Stimulated activated CD4-positive, alpha-beta T cell treated with anti-CD3 and anti-CD28 coated beads, Interleukin-12 subunit alpha, Interleukin-12 subunit beta, amount 100 ng/mL, for 24 hours (primary cell): Measurements from ENCODE around the gene MAOB.
"Not testable (repeated sequence)": the region's sequence is repeated elsewhere in the genome, so short reads cannot be mapped to it uniquely, and the experiment has no call there.

Experiments
- DNase-seq, 2 experiments: peaks; one replicate each; pipeline ENCODE4 v3.0.0-alpha.2; 2020; ENCODE audit warnings: low read depth in 2 of 2

Gene MAOB

DNA sequence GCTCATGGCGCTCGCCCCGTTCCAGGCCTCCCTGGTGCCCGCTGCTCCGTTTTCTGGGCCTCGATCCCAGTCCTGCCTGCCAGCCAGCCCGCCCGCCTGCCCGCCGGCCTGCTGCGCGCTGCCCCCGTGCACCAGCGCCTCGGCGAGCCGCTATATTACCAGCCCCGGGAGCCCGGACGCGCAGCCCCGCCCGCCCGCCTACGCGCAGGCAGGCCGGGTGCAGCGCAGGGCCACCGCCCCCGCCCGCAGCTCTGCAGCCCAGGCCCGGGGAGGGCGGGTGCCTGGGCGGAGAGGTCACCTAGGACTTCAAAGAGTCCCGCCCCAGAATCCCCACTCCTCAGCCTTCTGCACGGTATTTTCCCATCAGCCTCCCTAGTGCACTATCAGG, at the start of gene MAOB:
TSS of gene MAOB (minus strand) at position 157 of the 388 bp plus-strand sequence. CDS start at position 6, 151 bp downstream.
- no peak for DNase-seq

DNA sequence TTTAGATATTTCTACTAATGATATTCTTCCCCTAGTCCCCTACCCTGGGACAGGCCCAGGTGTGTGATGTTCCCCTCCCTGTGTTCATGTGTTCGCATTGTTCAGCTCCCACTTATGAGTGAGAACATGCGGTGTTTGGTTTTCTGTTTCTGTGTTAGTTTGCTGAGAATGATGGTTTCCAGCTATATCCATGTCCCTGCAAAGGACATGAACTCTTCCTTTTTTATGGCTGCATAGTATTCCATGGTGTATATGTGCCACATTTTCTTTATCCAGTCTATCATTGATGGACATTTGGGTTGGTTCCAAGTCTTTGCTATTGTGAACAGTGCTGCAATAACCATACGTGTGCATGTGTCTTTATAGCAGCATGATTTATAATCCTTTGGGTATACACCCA, 39.8 kb upstream of the MAOB start:
- not testable (repeated sequence) for DNase-seq

DNA sequence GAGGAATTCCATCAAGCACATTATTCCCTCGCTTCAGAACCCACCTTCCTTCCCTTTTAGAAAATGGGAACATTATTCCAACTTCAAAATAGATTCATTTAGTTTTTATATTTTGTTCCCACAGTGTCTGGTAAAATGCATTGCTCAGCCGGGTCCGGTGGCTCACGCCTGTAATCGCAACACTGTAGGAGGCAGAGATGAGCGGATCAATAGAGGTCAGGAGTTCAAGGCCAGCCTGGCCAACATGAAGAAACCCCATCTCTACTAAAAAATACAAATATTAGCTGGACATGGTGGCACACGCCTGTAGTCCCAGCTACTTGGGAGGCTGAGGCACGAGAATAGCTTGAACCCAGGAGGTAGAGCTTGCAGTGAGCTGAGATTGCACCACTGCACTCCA, 28.5 kb upstream of the MAOB start:
- not testable (repeated sequence) for DNase-seq

DNA sequence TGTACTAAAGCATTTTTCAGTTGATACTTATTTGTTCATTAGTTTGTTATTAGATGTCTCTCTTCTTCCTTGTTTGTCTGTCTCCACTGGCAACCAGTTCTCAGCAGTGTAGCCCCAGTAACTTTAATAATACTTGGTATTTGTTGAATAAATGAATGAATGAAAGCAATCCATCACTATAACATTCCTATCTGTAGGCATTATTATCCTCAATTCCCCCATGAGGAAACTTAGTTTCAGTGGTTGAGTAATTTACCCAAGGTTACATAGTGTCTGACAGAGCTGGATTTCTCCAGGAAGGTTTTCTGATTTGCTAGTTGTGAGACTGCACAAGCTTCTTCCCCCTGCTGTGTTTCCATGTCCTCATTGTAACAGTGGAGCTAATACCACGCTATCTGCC, 27.8 kb upstream of the MAOB start:
- no peak for DNase-seq

DNA sequence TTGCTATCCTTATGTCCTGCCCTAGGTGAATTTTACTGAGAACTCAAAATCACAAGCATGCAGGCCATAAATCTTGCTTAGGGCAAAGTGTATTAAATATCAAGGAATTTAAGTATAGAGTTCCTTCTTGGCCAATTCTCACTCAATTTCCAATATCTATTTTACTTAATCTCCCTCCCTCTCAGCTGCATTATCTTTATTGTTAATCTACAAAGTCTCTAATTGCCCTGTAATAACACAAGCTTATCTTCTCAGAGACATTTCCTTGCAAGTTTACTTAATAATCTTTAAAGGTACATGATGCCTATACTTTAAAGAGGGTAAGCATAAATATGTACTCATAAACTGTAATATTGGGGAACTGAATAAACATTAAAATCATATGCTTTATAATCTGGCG, 26.9 kb upstream of the MAOB start:
- DNase-seq = no peak

DNA sequence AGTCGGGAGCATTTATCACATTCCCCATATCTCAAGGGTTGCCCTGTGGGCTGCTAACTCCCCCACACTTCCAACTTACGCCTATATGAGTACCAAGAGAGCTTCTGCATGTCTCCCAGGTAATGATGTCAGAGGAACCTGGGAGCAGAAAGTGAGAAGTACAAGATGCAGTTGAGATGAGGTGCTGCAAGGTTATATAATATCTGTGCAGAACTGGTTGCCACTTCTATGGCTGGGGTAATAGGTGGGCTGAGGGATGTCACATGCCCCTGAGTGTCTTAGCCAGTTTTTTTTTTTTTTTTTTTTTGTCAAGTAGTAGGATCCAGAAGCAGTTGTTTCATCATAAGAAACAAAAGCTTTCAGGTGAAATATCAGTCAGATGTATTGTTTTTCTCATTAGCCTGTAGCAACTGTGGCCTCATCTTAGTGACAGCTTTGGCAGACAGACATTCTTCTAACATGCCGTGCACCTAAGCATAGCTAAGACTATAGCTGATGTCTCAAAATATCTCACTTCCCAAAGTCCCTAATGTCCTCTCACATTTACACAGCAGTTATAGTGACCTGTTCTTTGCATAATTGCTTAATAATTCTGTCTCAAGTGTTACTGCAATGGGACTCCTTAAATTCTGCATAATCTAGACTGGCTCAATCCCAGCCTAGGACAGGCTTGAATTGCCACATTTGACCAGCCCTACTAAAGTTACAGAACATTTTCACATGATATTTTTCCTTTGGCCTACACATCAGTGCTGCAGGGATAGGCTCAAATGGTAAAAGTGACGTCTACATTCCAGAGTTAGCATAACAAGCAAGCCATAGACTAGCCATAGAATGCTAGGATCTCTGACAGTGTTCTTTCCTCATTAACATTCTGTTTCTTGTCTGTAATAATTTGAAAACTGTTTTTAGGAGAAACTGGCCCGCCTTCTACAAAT, 17.9 kb upstream of the MAOB start:
- no peak for DNase-seq

DNA sequence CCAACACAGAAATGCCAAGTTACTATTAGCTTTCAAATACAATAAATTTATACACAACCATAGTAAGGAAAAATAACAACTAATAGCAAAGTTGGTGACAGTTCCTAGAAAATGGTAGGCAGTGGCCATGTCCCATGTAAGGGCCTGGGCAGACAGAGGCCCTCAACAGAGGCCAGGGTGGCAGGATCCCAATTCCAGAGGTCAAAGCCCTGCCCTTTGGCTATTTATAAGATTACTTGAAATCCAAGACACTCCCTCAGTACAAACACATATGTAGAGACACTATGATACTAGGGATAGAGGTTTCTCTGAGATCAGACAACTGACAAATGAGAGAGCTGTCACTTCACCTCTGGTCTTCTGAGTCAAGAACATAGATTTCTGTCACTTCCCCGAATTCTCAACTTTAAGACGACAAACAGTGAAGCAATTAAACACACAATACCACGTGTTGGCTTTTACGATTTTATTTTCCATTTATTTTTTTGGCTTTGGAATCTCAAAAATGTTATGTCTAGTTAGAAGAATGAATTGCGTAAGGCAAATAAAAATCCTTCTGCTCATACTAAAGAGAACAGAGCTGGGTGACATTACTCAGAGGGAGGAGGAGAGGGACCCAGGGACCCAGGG, 16.3 kb upstream of the MAOB start:
- no peak for DNase-seq

DNA sequence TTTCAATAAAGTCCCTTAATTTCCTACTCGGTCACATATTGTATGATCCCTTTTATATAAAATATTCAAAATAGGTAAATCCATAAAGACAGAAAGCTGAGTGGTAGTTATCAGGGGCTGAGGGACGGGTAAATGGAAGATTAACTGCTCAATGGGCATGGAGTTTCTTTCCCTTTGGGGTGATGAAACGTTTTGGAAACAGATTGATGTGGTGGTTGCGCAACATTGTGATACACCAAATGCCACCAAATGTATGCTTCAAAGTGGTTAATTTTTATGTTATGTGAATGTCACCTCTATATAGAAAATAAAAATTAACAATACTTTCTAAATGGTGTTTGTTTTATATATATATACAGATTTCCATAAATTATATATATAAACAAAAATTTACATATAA, 15.0 kb upstream of the MAOB start:
- no peak for DNase-seq

DNA sequence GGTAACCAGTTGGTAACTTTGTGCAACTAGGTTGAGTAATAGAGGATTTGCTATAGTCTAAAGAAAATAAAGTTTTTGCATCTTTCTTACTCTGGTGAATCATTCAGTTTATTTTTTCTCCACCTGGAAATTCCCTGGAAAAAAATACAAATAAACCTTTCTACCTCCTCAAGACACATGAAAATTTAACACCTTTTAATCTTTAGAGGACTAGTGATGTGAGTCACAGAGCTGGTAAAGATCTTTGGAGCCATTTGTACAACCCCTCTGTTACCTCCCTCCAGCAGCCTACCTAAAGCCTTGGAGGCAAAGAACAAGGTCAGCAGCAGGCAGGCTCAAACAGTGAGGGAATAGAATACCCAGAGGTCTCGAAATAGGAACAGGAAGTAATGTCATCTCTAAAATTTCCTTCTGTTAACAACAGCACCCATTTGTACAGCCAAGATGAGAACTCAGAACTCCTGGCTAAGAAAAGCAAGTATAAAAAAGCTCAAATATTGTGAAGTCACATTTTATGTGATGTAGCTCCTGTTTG, 10.2 kb upstream of the MAOB start:
- DNase-seq = no peak

DNA sequence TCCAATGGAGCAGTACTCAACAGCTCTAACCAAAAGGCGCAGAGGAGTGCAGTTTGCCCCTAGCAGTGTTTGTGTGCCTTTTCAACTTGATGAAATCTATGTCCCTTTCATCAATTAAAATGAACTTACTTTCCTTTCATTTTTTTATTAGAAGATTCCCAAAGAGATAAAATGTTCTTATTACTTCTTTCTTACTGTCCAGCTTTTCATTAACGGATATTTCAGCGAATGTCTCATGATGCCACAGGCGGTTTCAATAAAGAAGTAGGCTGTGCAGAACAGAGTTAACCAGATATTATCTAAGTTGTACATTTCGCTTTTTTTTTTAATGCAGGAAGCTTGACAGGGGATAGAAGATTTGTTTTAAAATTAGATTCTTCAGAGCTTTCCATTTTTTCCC, 3.4 kb upstream of the MAOB start:
- no peak for DNase-seq

DNA sequence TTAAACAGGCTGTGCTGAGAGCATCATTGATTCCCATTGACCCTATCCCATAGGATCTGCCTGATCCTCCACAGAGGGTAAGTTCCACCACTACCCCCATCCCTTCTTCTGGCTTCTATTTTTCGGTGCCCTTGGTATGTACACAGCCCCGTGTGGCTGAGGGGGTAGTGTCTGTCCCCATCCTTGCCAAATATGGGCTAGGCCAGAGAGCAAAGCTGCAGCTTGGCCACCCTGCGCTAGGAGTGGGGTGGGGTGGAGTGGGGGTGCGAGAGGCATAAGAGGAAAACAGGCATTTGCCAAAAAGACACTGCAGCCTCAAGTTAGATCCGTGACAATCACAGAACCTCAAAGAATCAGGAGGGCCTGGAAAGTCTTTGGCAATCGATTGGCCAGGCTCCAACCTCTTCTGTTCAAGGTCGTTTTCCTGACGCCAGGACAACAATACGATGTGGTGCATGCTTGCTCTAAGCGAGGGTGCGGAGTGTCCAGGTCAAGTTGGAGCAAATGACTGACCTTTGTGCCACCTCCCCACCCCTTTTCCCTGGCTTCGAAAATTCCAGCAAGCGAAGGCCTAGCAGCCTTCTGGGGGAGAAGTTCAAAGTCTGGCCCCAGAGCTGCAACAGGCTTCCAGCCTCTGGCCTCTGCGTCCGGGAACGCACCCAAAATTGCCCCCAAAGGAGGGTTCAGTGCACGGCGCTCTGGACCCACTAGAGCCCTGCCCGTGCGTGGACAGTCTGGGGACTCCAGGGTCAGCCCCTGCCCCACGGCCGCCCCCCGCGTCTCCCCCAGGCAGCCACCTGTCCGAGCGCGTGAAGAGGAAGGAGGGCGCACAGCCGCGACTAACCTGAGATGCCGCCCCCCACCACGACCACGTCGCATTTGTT, 598 bp downstream of the MAOB start:
- DNase-seq = no peak

DNA sequence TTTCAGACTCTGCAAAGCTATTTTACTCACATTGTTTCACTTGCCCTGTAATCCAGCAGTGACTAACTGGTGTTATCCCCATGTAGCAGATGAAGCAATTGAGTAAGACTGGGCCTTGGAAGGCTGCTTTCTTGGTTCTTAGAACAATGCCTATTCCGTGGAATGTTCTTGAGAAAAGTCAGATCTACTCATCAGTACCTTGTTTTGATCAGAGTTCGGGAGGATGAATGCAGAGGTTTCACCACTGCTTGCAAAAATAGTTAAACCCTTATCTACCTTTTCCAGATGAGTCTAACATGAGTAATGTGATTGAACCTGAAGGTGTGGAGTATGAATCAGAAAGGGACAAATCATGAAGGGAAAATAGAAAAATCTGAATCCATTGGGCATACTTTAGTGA, 1.8 kb downstream of the MAOB start:
- no peak for DNase-seq

DNA sequence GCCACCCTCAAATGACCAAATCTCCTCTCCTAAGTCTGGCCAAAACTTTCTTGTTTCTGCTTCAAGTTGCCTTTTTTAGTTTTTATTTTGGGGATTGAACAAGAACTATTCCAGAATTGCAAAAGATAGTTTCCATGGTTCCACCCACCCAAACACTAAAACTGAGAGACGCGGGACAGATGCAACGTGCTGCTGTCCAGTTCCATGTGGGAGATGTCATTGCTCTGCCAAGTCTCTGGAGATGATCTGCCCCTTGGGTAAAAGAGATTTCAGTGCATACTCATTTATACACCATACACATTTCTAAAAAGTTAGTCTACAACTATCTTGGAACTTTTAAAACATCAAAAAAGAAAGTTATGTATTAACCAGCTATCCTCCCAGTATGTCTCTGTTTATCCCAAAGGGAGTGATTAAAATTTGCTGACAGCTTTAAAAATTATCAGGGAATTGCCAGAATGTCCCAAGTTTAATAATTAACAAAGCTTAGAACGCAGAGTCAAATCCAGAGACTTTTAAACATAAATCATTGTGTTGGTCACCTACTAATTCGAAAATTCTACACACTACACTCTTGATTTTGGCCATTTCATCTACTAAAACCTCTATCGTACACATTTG, 3.2 kb downstream of the MAOB start:
- DNase-seq = no peak

DNA sequence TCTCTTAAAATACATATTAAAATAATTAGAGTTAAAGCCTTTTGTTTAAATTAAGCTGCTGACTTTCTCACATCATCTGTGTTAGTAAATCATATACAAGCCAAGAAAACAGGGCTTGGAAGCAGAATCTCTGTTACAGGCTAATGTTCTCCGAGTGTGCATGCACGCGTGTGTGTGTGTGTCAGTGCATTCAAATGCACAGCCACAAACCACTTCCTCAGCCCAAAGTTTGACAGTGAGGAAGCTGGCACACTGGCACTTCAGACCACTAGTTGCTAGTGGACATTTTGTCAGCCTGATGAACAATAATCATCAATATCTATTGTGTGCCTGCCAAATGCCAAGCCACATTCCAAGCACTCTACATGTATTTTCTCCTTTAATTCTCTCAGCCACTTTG, 5.6 kb downstream of the MAOB start:
- DNase-seq = no peak

DNA sequence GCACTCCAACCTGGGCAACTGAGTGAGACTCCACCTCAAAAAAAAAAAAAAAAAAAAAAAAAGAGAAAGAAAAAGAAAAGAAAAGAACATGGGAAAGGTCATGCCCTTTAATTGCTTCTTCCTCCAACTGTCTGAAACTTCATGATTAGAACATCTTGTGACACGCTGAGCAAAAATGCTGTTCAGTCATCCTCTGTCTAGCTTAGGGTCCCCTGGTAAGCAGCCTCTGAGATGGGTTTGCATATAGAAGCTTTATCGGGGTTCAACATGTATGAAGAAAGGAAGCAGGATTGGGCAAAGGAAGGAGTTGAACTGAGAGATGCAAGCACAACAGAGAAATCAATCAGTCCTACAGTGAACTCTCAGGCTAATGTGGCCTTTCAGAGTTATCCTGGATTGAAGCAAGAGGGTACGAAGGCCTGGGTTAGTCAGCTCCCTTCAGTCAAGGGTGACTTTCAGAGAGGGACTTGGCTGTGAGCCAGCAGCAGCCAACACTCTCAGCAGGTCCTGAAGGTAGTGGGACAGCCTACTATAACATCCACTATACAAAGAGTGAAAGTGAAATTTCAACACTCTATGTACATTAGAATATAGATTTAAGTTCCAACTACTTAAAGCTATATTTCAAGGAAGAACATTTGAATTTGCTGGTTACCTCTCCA, 11.4 kb downstream of the MAOB start:
- no peak for DNase-seq

DNA sequence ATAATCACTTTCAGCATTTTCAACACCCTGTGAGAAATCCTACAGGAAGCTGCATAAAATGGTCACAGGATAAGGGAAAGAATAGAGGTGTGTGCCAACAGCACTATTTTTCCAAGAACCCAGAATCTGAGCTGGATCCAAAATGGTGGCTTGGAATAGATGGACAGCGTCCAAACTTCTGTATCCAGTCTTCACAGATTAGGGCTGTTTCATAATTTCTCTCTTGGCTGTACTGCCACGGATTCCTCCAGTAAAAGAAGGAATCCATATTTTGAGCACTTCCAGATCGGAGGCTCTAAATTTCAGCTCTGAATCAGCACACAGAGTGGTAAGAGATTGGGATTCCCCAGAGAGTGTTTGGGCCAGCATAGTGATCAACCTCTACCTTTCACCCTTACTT, 12.2 kb downstream of the MAOB start:
- DNase-seq = no peak

DNA sequence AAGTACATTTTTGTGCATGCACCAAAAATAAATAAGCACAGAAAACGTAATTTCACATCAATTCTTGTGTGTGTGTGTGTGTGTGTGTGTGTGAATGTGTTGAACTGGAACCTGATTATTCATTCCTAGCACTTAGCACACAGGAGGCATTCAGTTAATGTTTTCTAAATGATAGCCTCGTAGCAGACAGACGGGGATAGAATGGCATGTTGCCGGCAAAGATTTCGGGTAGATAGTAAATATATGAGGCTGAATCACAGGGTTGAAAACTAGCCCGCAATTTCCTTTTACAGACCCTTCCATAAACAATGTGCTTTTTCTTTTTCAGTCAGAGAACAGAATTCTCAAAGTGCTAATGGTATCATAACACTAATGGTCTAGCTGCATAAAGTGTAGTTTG, 13.5 kb downstream of the MAOB start:
- DNase-seq = no peak

DNA sequence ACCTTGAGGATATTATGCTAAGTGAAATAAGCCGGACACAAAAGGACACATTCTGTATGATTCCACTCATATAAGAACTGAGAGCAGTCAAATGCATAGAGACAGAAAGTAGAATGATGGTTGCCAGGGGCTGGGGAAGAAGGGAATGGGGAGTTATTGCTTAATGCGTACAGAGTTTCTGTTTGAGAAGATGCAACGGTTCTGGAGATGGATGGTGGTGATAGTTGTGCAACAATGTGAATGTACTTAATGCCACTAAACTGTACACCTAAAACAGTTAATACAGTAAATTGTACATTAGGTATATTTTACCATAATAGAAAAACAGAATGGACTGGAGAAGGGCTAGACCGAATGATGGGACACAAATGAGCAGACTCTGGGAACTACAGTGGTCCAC, 15.8 kb downstream of the MAOB start:
- no peak for DNase-seq

DNA sequence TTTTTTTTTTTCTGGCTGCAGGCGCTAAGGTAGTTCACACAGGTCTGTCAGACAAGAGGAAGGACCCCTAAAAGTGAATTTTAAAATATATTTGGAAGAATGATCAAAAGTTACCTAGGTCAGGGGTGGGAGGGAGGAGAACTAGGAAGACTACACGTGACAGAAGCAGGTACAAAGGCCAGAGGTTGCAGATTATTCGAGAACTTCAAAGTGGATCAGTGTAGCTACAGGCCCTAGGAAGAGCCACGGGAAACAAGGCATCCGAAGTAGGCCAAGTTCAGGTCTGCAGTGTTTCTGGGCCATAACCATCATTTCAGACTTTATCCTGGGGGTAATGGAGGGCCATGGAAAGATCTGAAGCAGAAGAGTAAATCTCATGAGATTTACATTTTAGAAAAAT, 16.5 kb downstream of the MAOB start:
- DNase-seq = no peak

DNA sequence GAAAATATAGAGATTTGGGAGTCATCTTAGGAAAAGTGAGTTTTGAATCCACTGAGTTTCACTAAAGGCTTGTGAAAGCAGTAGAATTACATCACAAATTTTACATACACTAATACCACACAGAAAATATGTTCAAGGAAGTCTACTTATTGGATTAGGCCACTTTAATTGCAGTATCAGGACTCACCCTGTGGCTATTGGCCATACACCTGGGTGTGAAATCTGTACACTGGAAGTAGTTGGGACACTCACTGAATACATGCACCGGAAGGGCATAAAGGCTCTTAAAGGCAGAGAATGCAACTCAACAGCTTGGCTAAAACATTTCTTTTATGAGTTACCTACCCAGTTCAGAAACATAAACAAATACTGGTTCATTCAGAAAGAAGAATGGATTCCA, 19.8 kb downstream of the MAOB start:
- DNase-seq = no peak

DNA sequence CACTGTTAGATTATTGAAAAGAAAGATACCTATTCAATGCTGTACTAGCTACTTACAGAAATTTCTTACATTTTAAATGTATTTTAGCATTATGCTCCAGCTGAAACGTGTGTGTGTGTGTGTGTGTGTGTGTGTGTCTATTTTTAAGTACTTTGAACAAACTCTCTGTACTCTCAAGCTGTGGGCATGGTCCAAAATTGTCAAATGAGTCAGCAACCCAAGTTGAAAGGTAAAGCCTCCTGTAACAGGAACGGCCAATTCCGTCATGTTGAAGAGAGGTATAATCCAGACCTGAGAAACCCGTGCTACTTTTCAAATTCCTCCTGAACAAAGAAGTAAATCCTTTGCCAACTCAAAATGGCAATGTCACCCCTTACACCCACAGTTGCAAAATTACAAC, 20.5 kb downstream of the MAOB start:
- DNase-seq = no peak
